HCT116 (cell line): ENCODE data around the gene DENND6A. TPM values are rescaled to one million over a fixed set of nuclear protein-coding genes. Genes with fewer than 3 reads are reported as not detected.

Experiments
- ATAC-seq: fragments of 200-7000 bp; cut with Tn5 transposase; 2 replicates; pipeline ENCODE4 v1.9.1; 2020; ENCODE audit warnings: mild to moderate bottlenecking, moderate library complexity
- BruUV-seq: library from RNA; stranded (reverse); fragments of 400-500 nt; replicated peaks from 2 replicates; lab custom pipeline; 2021; lab: Mats Ljungman, UMichigan
- CTCF ChIA-PET: fragments of 300-600 bp; sonication (Branson Sonifier 250); formaldehyde crosslinking; loops from one replicate; lab custom pipeline; 2021; ENCODE audit warnings: antibody characterized with exemption; lab: Charles Lee
- POLR2A ChIA-PET: fragments of 300-600, 350-600 bp; sonication (Branson Sonifier 250); formaldehyde crosslinking; loops from one replicate; lab custom pipeline; 2021; ENCODE audit warnings: antibody characterized with exemption; lab: Charles Lee
- RAD21 ChIA-PET, 2 experiments: fragments of 300-600 bp; sonication (Branson Sonifier 250); formaldehyde crosslinking; loops; one replicate each; lab custom pipeline; 2023; ENCODE audit warnings: low total read pairs in 2 of 2; ENCODE audit not compliant: uncharacterized antibody in 2 of 2, unreplicated experiment in 2 of 2, low non-redundant PET in 1 of 2; lab: Charles Lee
- DNase-seq: peaks from one replicate; pipeline ENCODE4 v3.0.0-alpha.2; 2010; ENCODE audit warnings: low read depth, low spot score
- H2AFZ ChIP-seq: fragments of 200-600 bp; shearing (Covaris generic), sonication (generic); 2 replicates; pipeline ENCODE4 v1.6.1; 2017; ENCODE audit warnings: low read depth, mixed run types, mixed read lengths, antibody characterized with exemption, low read length; ENCODE audit not compliant: poor library complexity, severe bottlenecking
- H3K27ac ChIP-seq: 2 replicates; pipeline ENCODE4 v1.5.1; 2012; ENCODE audit warnings: low read depth, low read length
- H3K27me3 ChIP-seq: fragments of 200-600 bp; sonication (generic); 2 replicates; pipeline ENCODE4 v1.6.1; 2016; ENCODE audit warnings: mixed run types, low read length, mixed read lengths; ENCODE audit not compliant: insufficient read depth
- H3K36me3 ChIP-seq, 2 experiments: fragments of 200-500 bp in 1 of 2; fragments of 200-600 bp in 1 of 2; sonication (Bioruptor generic) in 1 of 2; sonication (generic) in 1 of 2; 2 replicates each; pipeline versions ENCODE4 v1.5.1 to v1.6.1; 2014 to 2016; ENCODE audit warnings: low read length in 2 of 2, inconsistent platforms in 1 of 2, mixed read lengths in 1 of 2, mixed run types in 1 of 2; ENCODE audit not compliant: insufficient read depth in 2 of 2, control insufficient read depth in 1 of 2
- H3K4me1 ChIP-seq, 2 experiments: fragments of 200-600 bp in 1 of 2; sonication (generic) in 1 of 2; 2 replicates each; pipeline versions ENCODE4 v1.5.1 to v1.6.1; 2012 to 2017; ENCODE audit warnings: low read length in 2 of 2, inconsistent platforms in 1 of 2, mild to moderate bottlenecking in 1 of 2, mixed read lengths in 1 of 2, mixed run types in 1 of 2, moderate library complexity in 1 of 2; ENCODE audit not compliant: insufficient read depth in 2 of 2, control insufficient read depth in 1 of 2
- H3K4me2 ChIP-seq: fragments of 200-600 bp; sonication (generic); 2 replicates; pipeline ENCODE4 v1.6.1; 2017; ENCODE audit warnings: mixed run types, low read length, mixed read lengths
- H3K4me3 ChIP-seq, 2 experiments: fragments of 200-600 bp in 1 of 2; sonication (generic) in 1 of 2; replicated peaks in 1 of 2; 2 replicates each; pipeline ENCODE4 v1.5.1; 2011 to 2016; ENCODE audit warnings: low read length in 2 of 2, control low read depth in 1 of 2, low read depth in 1 of 2, mild to moderate bottlenecking in 1 of 2, mixed read lengths in 1 of 2, mixed run types in 1 of 2
- H3K79me2 ChIP-seq: fragments of 200-600 bp; sonication (generic); 2 replicates; pipeline ENCODE4 v1.6.1; 2017; ENCODE audit warnings: mild to moderate bottlenecking, mixed run types, low read length, moderate library complexity, mixed read lengths; ENCODE audit not compliant: insufficient read depth
- H3K9ac ChIP-seq: fragments of 200-600 bp; sonication (generic); 2 replicates; pipeline ENCODE4 v1.6.1; 2016; ENCODE audit warnings: low read length, mixed read lengths
- H3K9me2 ChIP-seq: fragments of 200-600 bp; sonication (generic), shearing (Covaris generic); 2 replicates; pipeline ENCODE4 v1.6.1; 2017; ENCODE audit warnings: mixed run types, mild to moderate bottlenecking, moderate library complexity; ENCODE audit not compliant: insufficient read depth
- H3K9me3 ChIP-seq, 2 experiments: fragments of 200-500 bp in 1 of 2; fragments of 200-600 bp in 1 of 2; sonication (Bioruptor generic) in 1 of 2; sonication (generic) in 1 of 2; 2 replicates each; pipeline ENCODE4 v1.6.1; 2014 to 2017; ENCODE audit warnings: low read length in 2 of 2, mixed read lengths in 2 of 2, inconsistent platforms in 1 of 2, low read depth in 1 of 2, mild to moderate bottlenecking in 1 of 2, mixed run types in 1 of 2, moderate library complexity in 1 of 2; ENCODE audit not compliant: control insufficient read depth in 1 of 2, insufficient read depth in 1 of 2
- H4K20me1 ChIP-seq: fragments of 200-600 bp; sonication (generic), shearing (Covaris generic); 2 replicates; pipeline ENCODE4 v1.6.1; 2017; ENCODE audit warnings: mixed run types, mild to moderate bottlenecking, moderate library complexity; ENCODE audit not compliant: insufficient read depth
- ATF3 ChIP-seq: IDR thresholded peaks from 2 replicates; pipeline ENCODE4 v1.6.1; 2012
- CBX3 ChIP-seq: IDR thresholded peaks from 2 replicates; pipeline ENCODE4 v1.6.1; 2012; ENCODE audit warnings: low read depth
- CEBPB ChIP-seq: IDR thresholded peaks from 2 replicates; pipeline ENCODE4 v1.6.1; 2012; ENCODE audit warnings: low read depth
- CTCF ChIP-seq, 3 experiments: fragments of 200-600 bp in 1 of 3; sonication (generic) in 1 of 3; IDR thresholded peaks in 2 of 3; conservative IDR thresholded peaks in 1 of 3; 2 replicates each; pipeline ENCODE4 v1.5.1; 2012 to 2017; ENCODE audit warnings: low read depth in 2 of 3, low read length in 2 of 3, antibody characterized with exemption in 1 of 3, borderline replicate concordance in 1 of 3, control low read depth in 1 of 3, mild to moderate bottlenecking in 1 of 3, mixed read lengths in 1 of 3, mixed run types in 1 of 3, moderate library complexity in 1 of 3; ENCODE audit not compliant: insufficient read depth in 1 of 3
- ELF1 ChIP-seq: IDR thresholded peaks from 2 replicates; pipeline ENCODE4 v1.6.1; 2012; ENCODE audit warnings: low read depth, borderline replicate concordance
- EZH2 ChIP-seq: fragments of 200-600 bp; sonication (generic); IDR thresholded peaks from 2 replicates; pipeline ENCODE4 v1.6.1; 2017; ENCODE audit warnings: antibody characterized with exemption, mixed run types
- EZH2phosphoT487 ChIP-seq: fragments of 200-600 bp; IDR thresholded peaks from 2 replicates; pipeline ENCODE4 v1.6.1; 2018; ENCODE audit warnings: antibody characterized with exemption, borderline replicate concordance
- FOSL1 ChIP-seq: IDR thresholded peaks from 2 replicates; pipeline ENCODE4 v1.6.1; 2012; ENCODE audit warnings: low read depth
- JUND ChIP-seq: IDR thresholded peaks from 2 replicates; pipeline ENCODE4 v1.6.1; 2012
- MAX ChIP-seq: IDR thresholded peaks from 2 replicates; pipeline ENCODE4 v1.6.1; 2012
- POLR2A ChIP-seq: IDR thresholded peaks from 2 replicates; pipeline ENCODE4 v1.7.0; 2011; ENCODE audit warnings: borderline replicate concordance; ENCODE audit not compliant: insufficient read depth, insufficient read length; ENCODE audit errors: extremely low read depth
- REST ChIP-seq: IDR thresholded peaks from 2 replicates; pipeline ENCODE4 v1.6.1; 2012; ENCODE audit warnings: low read depth
- SP1 ChIP-seq: IDR thresholded peaks from 2 replicates; pipeline ENCODE4 v1.6.1; 2012; ENCODE audit warnings: low read depth
- SRF ChIP-seq: IDR thresholded peaks from 2 replicates; pipeline ENCODE4 v1.6.1; 2012; ENCODE audit warnings: low read depth
- TCF7L2 ChIP-seq: IDR thresholded peaks from 2 replicates; pipeline ENCODE4 v1.7.0; 2011; ENCODE audit warnings: borderline replicate concordance, inconsistent platforms; ENCODE audit not compliant: insufficient read depth, insufficient read length; ENCODE audit errors: extremely low read depth
- YY1 ChIP-seq: IDR thresholded peaks from 2 replicates; pipeline ENCODE4 v1.6.1; 2011; ENCODE audit warnings: low read length, low read depth, moderate library complexity, mild to moderate bottlenecking; ENCODE audit not compliant: insufficient replicate concordance; ENCODE audit errors: extremely low read depth
- ZBTB33 ChIP-seq: IDR thresholded peaks from 2 replicates; pipeline ENCODE4 v1.6.1; 2011; ENCODE audit warnings: mild to moderate bottlenecking, low read length, moderate library complexity; ENCODE audit not compliant: insufficient replicate concordance; ENCODE audit errors: extremely low read depth
- ZFX ChIP-seq: fragments of 450-650 bp; IDR thresholded peaks from 2 replicates; pipeline ENCODE4 v1.6.1; 2017
- intact Hi-C: fragments of 100-400 bp; cut with micrococcal nuclease; formaldehyde crosslinking; loops from 2 replicates; pipeline ENCODE4 v1.10.0; 2022
- total RNA-seq: library from RNA; stranded (reverse); gene quantifications from one replicate; pipeline ENCODE4 v1.2.1, GENCODE V29; 2021; ENCODE audit not compliant: unreplicated experiment

The DENND6A gene
- total RNA-seq, 1 experiment from 2014 or later = 22.3 TPM

- Histone ChIP-seq H4K20me1 (no peaks in the 10 kb centered on the region), H3K4me1 (no peaks in the 10 kb centered on the region), H3K36me3 (no peaks in the 10 kb centered on the region; a peak in 1 of 4 replicates), H2AFZ (no peak overlapping the region), H3K9me2 (no peaks in the 10 kb centered on the region), H3K9ac (no peak overlapping the region), H3K9me3 (no peaks in the 10 kb centered on the region), H3K27ac (no peak overlapping the region), H3K4me2 (no peak overlapping the region), H3K79me2 (peaks cover 22% of the 10 kb centered on the region), H3K27me3 (no peaks in the 10 kb centered on the region), H3K4me3 (no peak overlapping the region)
- DNase-seq (no peak), ATAC-seq (no peak)
- intact Hi-C loops = no loop called here
- BruUV-seq = no TSS peak
- CTCF ChIA-PET = no interaction called here
- TF ChIP-seq ZBTB33 = no peak
- no peak for TF ChIP-seq POLR2A
- TF ChIP-seq SP1 = no peak
- no peak for TF ChIP-seq EZH2phosphoT487
- no peak for TF ChIP-seq EZH2
- no peak for TF ChIP-seq MAX
- TF ChIP-seq ELF1 = no peak
- TF ChIP-seq REST = no peak
- no peak for TF ChIP-seq SRF
- no peak for TF ChIP-seq JUND
- no peak for TF ChIP-seq CTCF (IDR thresholded peaks at IDR 0.05 in 2 of 3, conservative IDR thresholded peaks at IDR 0.05 in 1 of 3; ENCODE audit: borderline replicate concordance in 1 of 3, insufficient read depth in 1 of 3, low read depth in 2 of 3, low read length in 2 of 3)
- no peak for TF ChIP-seq ATF3
- TF ChIP-seq ZFX = no peak
- no peak for TF ChIP-seq CEBPB
- no peak for TF ChIP-seq FOSL1
- no peak for TF ChIP-seq YY1
- no peak for TF ChIP-seq CBX3
- TF ChIP-seq TCF7L2 = no peak
- RAD21 ChIA-PET = no interaction called here
- POLR2A ChIA-PET = no interaction called here
Observed at GRCh38 chr3:57670543-57670942, 22.3 kb downstream of the DENND6A start.
